Activated T-helper 17 cell treated with anti-CD3 and anti-CD28 coated beads, Interleukin-2, amount 50 U/mL, for 72 hours (primary cell): Measurements from ENCODE around the gene FAF1. TPM values are rescaled to one million over a fixed set of nuclear protein-coding genes. Genes with fewer than 3 reads are reported as not detected.
"Not testable (repeated sequence)": the region's sequence is repeated elsewhere in the genome, so short reads cannot be mapped to it uniquely, and the experiment has no call there.

ENCODE experiments used
- ATAC-seq: fragments of 150-1000 bp; cut with Tn5 transposase; replicated peaks from 2 replicates; pipeline ENCODE4 v1.10.0; 2021; ENCODE audit warnings: mild to moderate bottlenecking, moderate library complexity
- H3K27ac Mint-ChIP-seq: one replicate; pipeline ENCODE4 v1.8.0; 2022; ENCODE audit warnings: mixed read lengths
- H3K27me3 Mint-ChIP-seq: one replicate; pipeline ENCODE4 v1.8.0; 2022; ENCODE audit warnings: mixed read lengths
- H3K36me3 Mint-ChIP-seq: one replicate; pipeline ENCODE4 v1.8.0; 2022; ENCODE audit warnings: low read depth, mild to moderate bottlenecking, mixed read lengths
- H3K4me1 Mint-ChIP-seq: one replicate; pipeline ENCODE4 v1.8.0; 2022; ENCODE audit warnings: mixed read lengths
- H3K4me3 Mint-ChIP-seq: one replicate; pipeline ENCODE4 v1.8.0; 2022; ENCODE audit warnings: mild to moderate bottlenecking, mixed read lengths
- H3K9me3 Mint-ChIP-seq: one replicate; pipeline ENCODE4 v1.8.0; 2022; ENCODE audit warnings: mixed read lengths
- total RNA-seq, 2 donors: library from RNA; stranded (reverse); gene quantifications; one replicate each; pipeline ENCODE4 v1.2.3, GENCODE V29; 2022

FAF1 gene
- total RNA-seq, 2 donors from 2014 or later, result 55.5 to 69.7 TPM

GRCh38 chr1:50548243-50548642, 411.8 kb downstream of the FAF1 start:
- H3K4me1 Mint-ChIP-seq, result no peaks in the 10 kb centered on the region

GRCh38 chr1:50542362-50542761, 417.7 kb downstream of the FAF1 start:
- Mint-ChIP-seq H3K9me3 (no peaks in the 10 kb centered on the region), H3K36me3 (peaks cover 6% of the 10 kb centered on the region), H3K4me1 (no peaks in the 10 kb centered on the region), H3K27me3 (no peaks in the 10 kb centered on the region), H3K4me3 (no peak overlapping the region), H3K27ac (no peak overlapping the region)
- no peak for ATAC-seq

More at GRCh38 chr1:50548243-50548642, 411.8 kb downstream of the FAF1 start:
- no peak overlapping the region for H3K27ac Mint-ChIP-seq
- H3K4me3 Mint-ChIP-seq, result no peak overlapping the region
- ATAC-seq, result no peak
- H3K27me3 Mint-ChIP-seq, result no peaks in the 10 kb centered on the region
- H3K36me3 Mint-ChIP-seq, result peaks cover 7% of the 10 kb centered on the region
- no peaks in the 10 kb centered on the region for H3K9me3 Mint-ChIP-seq

- Mint-ChIP-seq H3K4me1 (no peaks in the 10 kb centered on the region), H3K9me3 (no peaks in the 10 kb centered on the region), H3K4me3 (no peak overlapping the region), H3K27me3 (no peaks in the 10 kb centered on the region), H3K27ac (no peak overlapping the region), H3K36me3 (peaks cover 25% of the 10 kb centered on the region)
- no peak for ATAC-seq
Measured at GRCh38 chr1:50538476-50538875, 421.6 kb downstream of the FAF1 start.

GRCh38 chr1:50531601-50532000, 428.5 kb downstream of the FAF1 start:
- H3K27me3 Mint-ChIP-seq, result no peaks in the 10 kb centered on the region
- peaks cover 48% of the 10 kb centered on the region for H3K36me3 Mint-ChIP-seq
- H3K9me3 Mint-ChIP-seq, result no peaks in the 10 kb centered on the region
- ATAC-seq, result no peak
- no peak overlapping the region for H3K27ac Mint-ChIP-seq
- no peaks in the 10 kb centered on the region for H3K4me1 Mint-ChIP-seq
- H3K4me3 Mint-ChIP-seq, result no peak overlapping the region

GRCh38 chr1:50531027-50531426, 429.0 kb downstream of the FAF1 start:
- Mint-ChIP-seq H3K27ac (no peak overlapping the region), H3K27me3 (no peaks in the 10 kb centered on the region), H3K9me3 (no peaks in the 10 kb centered on the region), H3K4me1 (no peaks in the 10 kb centered on the region), H3K4me3 (no peak overlapping the region), H3K36me3 (peaks cover 48% of the 10 kb centered on the region)
- no peak for ATAC-seq

- Mint-ChIP-seq H3K27ac (no peak overlapping the region), H3K4me3 (no peak overlapping the region), H3K27me3 (no peaks in the 10 kb centered on the region), H3K9me3 (peaks cover 4% of the 10 kb centered on the region), H3K36me3 (peaks cover 51% of the 10 kb centered on the region), H3K4me1 (no peaks in the 10 kb centered on the region)
- ATAC-seq, result no peak
Measured at GRCh38 chr1:50529510-50529909, 430.6 kb downstream of the FAF1 start.

GRCh38 chr1:50527987-50528320, 432.1 kb downstream of the FAF1 start:
- not testable (repeated sequence) for H3K27ac Mint-ChIP-seq, H3K9me3 Mint-ChIP-seq, H3K4me1 Mint-ChIP-seq, ATAC-seq, H3K27me3 Mint-ChIP-seq, H3K4me3 Mint-ChIP-seq
- H3K36me3 Mint-ChIP-seq, result peaks cover 53% of the 10 kb centered on the region

GRCh38 chr1:50527249-50527986, 432.6 kb downstream of the FAF1 start:
- no peaks in the 10 kb centered on the region for H3K4me1 Mint-ChIP-seq

GRCh38 chr1:50526431-50526830, 433.6 kb downstream of the FAF1 start:
- peaks cover 53% of the 10 kb centered on the region for H3K36me3 Mint-ChIP-seq
- H3K4me3 Mint-ChIP-seq, result no peak overlapping the region
- no peak overlapping the region for H3K27ac Mint-ChIP-seq
- no peak for ATAC-seq
- peaks cover 10% of the 10 kb centered on the region for H3K9me3 Mint-ChIP-seq
- H3K27me3 Mint-ChIP-seq, result no peaks in the 10 kb centered on the region
- no peaks in the 10 kb centered on the region for H3K4me1 Mint-ChIP-seq

More at GRCh38 chr1:50527249-50527986, 432.6 kb downstream of the FAF1 start:
- no peak for ATAC-seq
- no peaks in the 10 kb centered on the region for H3K27me3 Mint-ChIP-seq
- no peak overlapping the region for H3K4me3 Mint-ChIP-seq
- H3K27ac Mint-ChIP-seq, result no peak overlapping the region
- H3K36me3 Mint-ChIP-seq, result peaks cover 53% of the 10 kb centered on the region
- peaks cover 10% of the 10 kb centered on the region for H3K9me3 Mint-ChIP-seq

GRCh38 chr1:50523548-50523947, 436.5 kb downstream of the FAF1 start:
- Mint-ChIP-seq H3K27ac (no peak overlapping the region), H3K36me3 (peaks cover 43% of the 10 kb centered on the region), H3K4me1 (no peaks in the 10 kb centered on the region), H3K4me3 (no peak overlapping the region), H3K9me3 (peaks cover 10% of the 10 kb centered on the region), H3K27me3 (no peaks in the 10 kb centered on the region)
- no peak for ATAC-seq

GRCh38 chr1:50522691-50523342, 437.2 kb downstream of the FAF1 start:
- no peak for ATAC-seq
- Mint-ChIP-seq H3K36me3 (peaks cover 35% of the 10 kb centered on the region), H3K4me1 (no peaks in the 10 kb centered on the region), H3K4me3 (no peak overlapping the region), H3K27ac (no peak overlapping the region), H3K9me3 (peaks cover 10% of the 10 kb centered on the region), H3K27me3 (no peaks in the 10 kb centered on the region)

- Mint-ChIP-seq H3K4me3 (no peak overlapping the region), H3K4me1 (no peaks in the 10 kb centered on the region), H3K27me3 (no peaks in the 10 kb centered on the region), H3K27ac (no peak overlapping the region), H3K9me3 (peaks cover 10% of the 10 kb centered on the region), H3K36me3 (peaks cover 24% of the 10 kb centered on the region)
- no peak for ATAC-seq
Measured at GRCh38 chr1:50521703-50522102, 438.4 kb downstream of the FAF1 start.

- H3K27me3 Mint-ChIP-seq, result no peaks in the 10 kb centered on the region
- ATAC-seq, result no peak
- H3K36me3 Mint-ChIP-seq, result peaks cover 13% of the 10 kb centered on the region
- peaks cover 4% of the 10 kb centered on the region for H3K9me3 Mint-ChIP-seq
- H3K4me3 Mint-ChIP-seq, result no peak overlapping the region
- no peak overlapping the region for H3K27ac Mint-ChIP-seq
- H3K4me1 Mint-ChIP-seq, result no peaks in the 10 kb centered on the region
Measured at GRCh38 chr1:50517488-50517887, 442.6 kb downstream of the FAF1 start.

GRCh38 chr1:50516056-50516455, 444.0 kb downstream of the FAF1 start:
- peaks cover 8% of the 10 kb centered on the region for H3K9me3 Mint-ChIP-seq
- no peaks in the 10 kb centered on the region for H3K4me1 Mint-ChIP-seq
- no peak overlapping the region for H3K27ac Mint-ChIP-seq
- no peak for ATAC-seq
- peaks cover 24% of the 10 kb centered on the region for H3K36me3 Mint-ChIP-seq
- H3K4me3 Mint-ChIP-seq, result no peak overlapping the region
- H3K27me3 Mint-ChIP-seq, result no peaks in the 10 kb centered on the region

GRCh38 chr1:50508040-50508586, 452.0 kb downstream of the FAF1 start:
- H3K36me3 Mint-ChIP-seq, result peaks cover 66% of the 10 kb centered on the region
- H3K9me3 Mint-ChIP-seq, result peaks cover 13% of the 10 kb centered on the region

More at GRCh38 chr1:50508040-50508586, 452.0 kb downstream of the FAF1 start:
- no peak for ATAC-seq
- H3K27me3 Mint-ChIP-seq, result no peaks in the 10 kb centered on the region
- no peak overlapping the region for H3K4me3 Mint-ChIP-seq
- no peaks in the 10 kb centered on the region for H3K4me1 Mint-ChIP-seq
- no peak overlapping the region for H3K27ac Mint-ChIP-seq
